GM18951 (cell line): ENCODE results near the gene KRT4.
"Not testable (repeated sequence)": the region's sequence is repeated elsewhere in the genome, so short reads cannot be mapped to it uniquely, and the experiment has no call there.

Source experiments
- POLR2A ChIP-seq: IDR thresholded peaks from 4 replicates; pipeline ENCODE4 v1.6.1; 2011; ENCODE audit warnings: mild to moderate bottlenecking; ENCODE audit not compliant: insufficient read length, insufficient read depth; ENCODE audit errors: extremely low read depth
- in situ Hi-C: fragments of 300-500 bp; cut with MboI; formaldehyde crosslinking; loops from one replicate; pipeline ENCODE4 v1.12.0; 2022; ENCODE audit warnings: low sequenced_read_pairs, mixed read lengths, inconsistent platforms; ENCODE audit not compliant: unreplicated experiment

Gene KRT4

GRCh38 chr12:52801773-52802172, 12.1 kb downstream of the KRT4 start:
- no peak for TF ChIP-seq POLR2A
- in situ Hi-C loops = no loop called here

- TF ChIP-seq POLR2A = no peak
- in situ Hi-C loops = no loop called here
Observed at GRCh38 chr12:52800259-52800917, 13.5 kb downstream of the KRT4 start.

- TF ChIP-seq POLR2A = no peak
Observed at GRCh38 chr12:52799505-52800211, 14.3 kb downstream of the KRT4 start.

GRCh38 chr12:52798671-52799504, 15.0 kb downstream of the KRT4 start:
- no peak for TF ChIP-seq POLR2A
- in situ Hi-C loops = no loop called here

More at GRCh38 chr12:52799505-52800211, 14.3 kb downstream of the KRT4 start:
- in situ Hi-C loops = no loop called here

- in situ Hi-C loops = no loop called here
- TF ChIP-seq POLR2A = no peak
Observed at GRCh38 chr12:52798003-52798670, 15.8 kb downstream of the KRT4 start.

- no peak for TF ChIP-seq POLR2A
- in situ Hi-C loops = no loop called here
Observed at GRCh38 chr12:52797529-52797894, 16.4 kb downstream of the KRT4 start.

GRCh38 chr12:52796839-52797528, 16.9 kb downstream of the KRT4 start:
- in situ Hi-C loops = no loop called here
- no peak for TF ChIP-seq POLR2A

GRCh38 chr12:52796429-52796794, 17.5 kb downstream of the KRT4 start:
- in situ Hi-C loops = no loop called here

GRCh38 chr12:52795694-52796428, 18.1 kb downstream of the KRT4 start, which contains the start of gene KRT3:
KRT3 (minus strand) TSS chr12:52796117; CDS start chr12:52796042, 75 bp downstream.
- no peak for TF ChIP-seq POLR2A
- in situ Hi-C loops = no loop called here

More at GRCh38 chr12:52796429-52796794, 17.5 kb downstream of the KRT4 start:
- TF ChIP-seq POLR2A = no peak

- in situ Hi-C loops = not testable (repeated sequence)
Observed at GRCh38 chr12:52795332-52795674, 18.6 kb downstream of the KRT4 start.

- in situ Hi-C loops = no loop called here
Observed at GRCh38 chr12:52794479-52795331, 19.2 kb downstream of the KRT4 start.

More at GRCh38 chr12:52794479-52795331, 19.2 kb downstream of the KRT4 start:
- TF ChIP-seq POLR2A = no peak
